GM12878 (cell line): ENCODE results near the gene LGI4. TPM values are rescaled to one million over a fixed set of nuclear protein-coding genes. Genes with fewer than 3 reads are reported as not detected.
A peak's percentile ranks its signal among the peaks of the same experiment; 100 is the strongest.

Experiments
- ASH2L ChIP-seq: fragments of 300-600, 200-600 bp; sonication (generic); IDR thresholded peaks from 2 replicates; pipeline ENCODE4 v1.6.1; 2017; ENCODE audit warnings: low read depth, mild to moderate bottlenecking, borderline replicate concordance
- CHD1 ChIP-seq: IDR thresholded peaks from 2 replicates; pipeline ENCODE4 v1.6.1; 2012; ENCODE audit warnings: low read depth, low read length, improper control_type of control experiment
- DPF2 ChIP-seq: fragments of 450-650 bp; IDR thresholded peaks from 2 replicates; pipeline ENCODE4 v1.6.1; 2017; ENCODE audit warnings: mild to moderate bottlenecking
- EED ChIP-seq: sonication (generic); IDR thresholded peaks from 2 replicates; pipeline ENCODE4 v1.6.1; 2016; ENCODE audit warnings: antibody characterized with exemption, low read depth
- FOXK2 ChIP-seq: fragments of 450-650 bp; IDR thresholded peaks from 2 replicates; pipeline ENCODE4 v1.6.1; 2017; ENCODE audit warnings: mild to moderate bottlenecking, moderate library complexity
- GATAD2B ChIP-seq: fragments of 450-650 bp; conservative IDR thresholded peaks from 2 replicates; pipeline ENCODE4 v1.6.1; 2017; ENCODE audit warnings: low read depth, mild to moderate bottlenecking, moderate library complexity
- HDAC2 ChIP-seq: fragments of 200-600 bp; sonication (generic); IDR thresholded peaks from 2 replicates; pipeline ENCODE4 v1.6.1; 2017
- MTA3 ChIP-seq: IDR thresholded peaks from 2 replicates; pipeline ENCODE4 v1.6.1; 2012; ENCODE audit warnings: low read length, inconsistent platforms, borderline replicate concordance
- MYC ChIP-seq: IDR thresholded peaks from 2 replicates; pipeline ENCODE4 v1.6.1; 2011; ENCODE audit warnings: mild to moderate bottlenecking, low read length, moderate library complexity, inconsistent platforms; ENCODE audit not compliant: insufficient read depth, insufficient replicate concordance, insufficient read length, severe bottlenecking
- NBN ChIP-seq: fragments of 450-650 bp; IDR thresholded peaks from 2 replicates; pipeline ENCODE4 v1.6.1; 2016
- NFXL1 ChIP-seq: fragments of 450-650 bp; IDR thresholded peaks from 2 replicates; pipeline ENCODE4 v1.6.1; 2017; ENCODE audit warnings: antibody characterized with exemption, mild to moderate bottlenecking, borderline replicate concordance
- NFYB ChIP-seq: IDR thresholded peaks from 2 replicates; pipeline ENCODE4 v1.6.1; 2011; ENCODE audit warnings: low read depth, mild to moderate bottlenecking, low read length, improper control_type of control experiment, moderate library complexity; ENCODE audit not compliant: insufficient read depth
- POLR2A ChIP-seq: IDR thresholded peaks from 2 replicates; pipeline ENCODE4 v1.6.1; 2011; ENCODE audit warnings: low read depth, mild to moderate bottlenecking, low read length
- SREBF1 ChIP-seq: IDR thresholded peaks from 2 replicates; pipeline ENCODE4 v1.6.1; 2012; ENCODE audit warnings: mild to moderate bottlenecking, low read length
- SRF ChIP-seq, 2 experiments: IDR thresholded peaks; 2 replicates each; pipeline ENCODE4 v1.6.1; 2011; ENCODE audit warnings: low read depth in 2 of 2, low read length in 2 of 2, mild to moderate bottlenecking in 1 of 2, moderate library complexity in 1 of 2
- TCF3 ChIP-seq: IDR thresholded peaks from 2 replicates; pipeline ENCODE4 v1.6.1; 2012; ENCODE audit warnings: low read depth, mild to moderate bottlenecking, low read length, borderline replicate concordance; ENCODE audit not compliant: insufficient read depth
- TCF7 ChIP-seq: IDR thresholded peaks from 2 replicates; pipeline ENCODE4 v1.6.1; 2014; ENCODE audit warnings: antibody characterized with exemption, borderline replicate concordance
- ZNF622 ChIP-seq: fragments of 450-650 bp; IDR thresholded peaks from 2 replicates; pipeline ENCODE4 v1.6.1; 2017; ENCODE audit warnings: mild to moderate bottlenecking, inconsistent platforms
- polyA plus RNA-seq, 11 experiments: library from polyadenylated mRNA; depleted of rRNA in 4 of 11; unstranded in 6 of 11; stranded (reverse) in 5 of 11; fragments of >200 nt; fragmentation: Nextera tagmentation in 4 of 11; fragmentation: Illumina TruSeq in 1 of 11; extraction: Ambion mirVana in 4 of 11; extraction: Trizol in 1 of 11; gene quantifications; 1 replicate in 1 of 11; 2 replicates in 10 of 11; pipeline versions ENCODE4 v1.2.1 to v1.2.3, GENCODE V29; 2011 to 2016; ENCODE audit warnings: inconsistent platforms in 2 of 11, missing spikeins in 2 of 11, low read depth in 1 of 11
- total RNA-seq, 4 experiments: library from RNA; depleted of rRNA in 3 of 4; stranded (reverse); fragments of >200 nt in 3 of 4; fragmentation: Illumina TruSeq in 1 of 4; extraction: Trizol in 1 of 4; gene quantifications; 2 replicates each; pipeline versions ENCODE4 v1.2.1 to v1.2.3, GENCODE V29; 2013 to 2021
- TF ChIP-seq, protein P1 (sequence below): IDR thresholded peaks from 2 replicates; pipeline ENCODE4 v1.6.1; 2012; ENCODE audit warnings: low read length, inconsistent platforms
- TF ChIP-seq, protein P2 (sequence below): fragments of 450-650 bp; IDR thresholded peaks from 2 replicates; pipeline ENCODE4 v1.6.1; 2017; ENCODE audit warnings: mild to moderate bottlenecking, low read depth, inconsistent platforms; ENCODE audit not compliant: poor library complexity, severe bottlenecking
- TF ChIP-seq, protein P3 (sequence below): fragments of 450-650 bp; IDR thresholded peaks from 2 replicates; pipeline ENCODE4 v1.6.1; 2016; ENCODE audit warnings: mild to moderate bottlenecking
- TF ChIP-seq, protein P4 (sequence below): IDR thresholded peaks from 2 replicates; pipeline ENCODE4 v1.6.1; 2012; ENCODE audit warnings: mild to moderate bottlenecking, low read depth, low read length

LGI4 gene
- total and polyA plus RNA-seq, 10 of the 15 experiments (the other 5 are each of a cell fraction or from before 2014, with no cell fraction given) = 0.11 TPM; not detected in 9

DNA sequence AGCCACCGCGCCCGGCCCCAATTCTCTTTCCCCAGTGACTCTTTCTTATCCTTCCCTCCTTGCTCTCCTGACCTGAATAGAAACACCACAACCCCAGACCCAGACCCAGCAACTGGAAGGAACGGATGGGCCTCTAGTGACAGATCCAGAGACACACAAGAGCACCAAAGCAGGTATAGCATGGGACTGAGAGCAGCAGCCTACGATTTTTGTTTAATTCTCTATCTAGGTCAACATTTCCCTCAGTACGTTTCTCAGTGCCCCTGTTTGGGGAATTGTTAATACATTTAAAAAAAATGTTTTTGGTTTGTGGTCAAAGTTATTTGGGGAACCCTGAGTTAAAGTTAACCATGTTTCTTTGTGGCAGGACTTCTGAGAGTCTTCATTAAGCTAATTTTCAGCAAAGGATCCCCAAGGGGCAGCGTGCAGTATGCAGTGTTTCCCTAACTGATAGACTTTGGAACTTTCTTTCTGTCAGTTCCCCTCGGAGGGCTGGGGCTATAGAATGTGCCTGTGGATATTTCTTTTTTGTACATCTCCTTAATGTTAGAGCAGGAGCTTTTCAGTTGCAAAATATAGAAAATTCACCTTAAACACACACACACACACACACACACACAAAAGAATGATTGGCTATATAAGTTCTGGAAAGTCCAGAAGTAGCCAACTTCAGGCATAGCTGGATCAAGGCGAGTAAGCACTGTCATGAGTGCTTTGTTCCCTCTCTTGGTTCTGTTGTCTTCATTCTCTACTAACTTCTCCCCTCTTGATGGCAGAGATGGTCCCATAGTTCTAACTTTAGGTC lies 26.0 kb upstream of the LGI4 start (continued):
- TF ChIP-seq, protein P1, sequence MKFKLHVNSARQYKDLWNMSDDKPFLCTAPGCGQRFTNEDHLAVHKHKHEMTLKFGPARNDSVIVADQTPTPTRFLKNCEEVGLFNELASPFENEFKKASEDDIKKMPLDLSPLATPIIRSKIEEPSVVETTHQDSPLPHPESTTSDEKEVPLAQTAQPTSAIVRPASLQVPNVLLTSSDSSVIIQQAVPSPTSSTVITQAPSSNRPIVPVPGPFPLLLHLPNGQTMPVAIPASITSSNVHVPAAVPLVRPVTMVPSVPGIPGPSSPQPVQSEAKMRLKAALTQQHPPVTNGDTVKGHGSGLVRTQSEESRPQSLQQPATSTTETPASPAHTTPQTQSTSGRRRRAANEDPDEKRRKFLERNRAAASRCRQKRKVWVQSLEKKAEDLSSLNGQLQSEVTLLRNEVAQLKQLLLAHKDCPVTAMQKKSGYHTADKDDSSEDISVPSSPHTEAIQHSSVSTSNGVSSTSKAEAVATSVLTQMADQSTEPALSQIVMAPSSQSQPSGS = no peak
- TF ChIP-seq MTA3 = no peak
- no peak for TF ChIP-seq TCF3
- TF ChIP-seq MYC = no peak
- no peak for TF ChIP-seq NFXL1
- TF ChIP-seq SREBF1 = no peak
- no peak for TF ChIP-seq NFYB
- TF ChIP-seq FOXK2 = no peak
- TF ChIP-seq DPF2 = 0 out of 2 replicates have a peak, but pooled peaks have one; percentile 14
- no peak for TF ChIP-seq ZNF622
- TF ChIP-seq, protein P2, sequence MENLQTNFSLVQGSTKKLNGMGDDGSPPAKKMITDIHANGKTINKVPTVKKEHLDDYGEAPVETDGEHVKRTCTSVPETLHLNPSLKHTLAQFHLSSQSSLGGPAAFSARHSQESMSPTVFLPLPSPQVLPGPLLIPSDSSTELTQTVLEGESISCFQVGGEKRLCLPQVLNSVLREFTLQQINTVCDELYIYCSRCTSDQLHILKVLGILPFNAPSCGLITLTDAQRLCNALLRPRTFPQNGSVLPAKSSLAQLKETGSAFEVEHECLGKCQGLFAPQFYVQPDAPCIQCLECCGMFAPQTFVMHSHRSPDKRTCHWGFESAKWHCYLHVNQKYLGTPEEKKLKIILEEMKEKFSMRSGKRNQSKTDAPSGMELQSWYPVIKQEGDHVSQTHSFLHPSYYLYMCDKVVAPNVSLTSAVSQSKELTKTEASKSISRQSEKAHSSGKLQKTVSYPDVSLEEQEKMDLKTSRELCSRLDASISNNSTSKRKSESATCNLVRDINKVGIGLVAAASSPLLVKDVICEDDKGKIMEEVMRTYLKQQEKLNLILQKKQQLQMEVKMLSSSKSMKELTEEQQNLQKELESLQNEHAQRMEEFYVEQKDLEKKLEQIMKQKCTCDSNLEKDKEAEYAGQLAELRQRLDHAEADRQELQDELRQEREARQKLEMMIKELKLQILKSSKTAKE = peak; percentile 51
- TF ChIP-seq, protein P3, sequence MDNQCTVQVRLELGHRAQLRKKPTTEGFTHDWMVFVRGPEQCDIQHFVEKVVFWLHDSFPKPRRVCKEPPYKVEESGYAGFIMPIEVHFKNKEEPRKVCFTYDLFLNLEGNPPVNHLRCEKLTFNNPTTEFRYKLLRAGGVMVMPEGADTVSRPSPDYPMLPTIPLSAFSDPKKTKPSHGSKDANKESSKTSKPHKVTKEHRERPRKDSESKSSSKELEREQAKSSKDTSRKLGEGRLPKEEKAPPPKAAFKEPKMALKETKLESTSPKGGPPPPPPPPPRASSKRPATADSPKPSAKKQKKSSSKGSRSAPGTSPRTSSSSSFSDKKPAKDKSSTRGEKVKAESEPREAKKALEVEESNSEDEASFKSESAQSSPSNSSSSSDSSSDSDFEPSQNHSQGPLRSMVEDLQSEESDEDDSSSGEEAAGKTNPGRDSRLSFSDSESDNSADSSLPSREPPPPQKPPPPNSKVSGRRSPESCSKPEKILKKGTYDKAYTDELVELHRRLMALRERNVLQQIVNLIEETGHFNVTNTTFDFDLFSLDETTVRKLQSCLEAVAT = peak; percentile 72
- 0 out of 2 replicates have a peak, but pooled peaks have one; percentile 30 for TF ChIP-seq GATAD2B
- no peak for TF ChIP-seq TCF7
- no peak for TF ChIP-seq EED
- no peak for TF ChIP-seq ASH2L
- TF ChIP-seq, protein P4, sequence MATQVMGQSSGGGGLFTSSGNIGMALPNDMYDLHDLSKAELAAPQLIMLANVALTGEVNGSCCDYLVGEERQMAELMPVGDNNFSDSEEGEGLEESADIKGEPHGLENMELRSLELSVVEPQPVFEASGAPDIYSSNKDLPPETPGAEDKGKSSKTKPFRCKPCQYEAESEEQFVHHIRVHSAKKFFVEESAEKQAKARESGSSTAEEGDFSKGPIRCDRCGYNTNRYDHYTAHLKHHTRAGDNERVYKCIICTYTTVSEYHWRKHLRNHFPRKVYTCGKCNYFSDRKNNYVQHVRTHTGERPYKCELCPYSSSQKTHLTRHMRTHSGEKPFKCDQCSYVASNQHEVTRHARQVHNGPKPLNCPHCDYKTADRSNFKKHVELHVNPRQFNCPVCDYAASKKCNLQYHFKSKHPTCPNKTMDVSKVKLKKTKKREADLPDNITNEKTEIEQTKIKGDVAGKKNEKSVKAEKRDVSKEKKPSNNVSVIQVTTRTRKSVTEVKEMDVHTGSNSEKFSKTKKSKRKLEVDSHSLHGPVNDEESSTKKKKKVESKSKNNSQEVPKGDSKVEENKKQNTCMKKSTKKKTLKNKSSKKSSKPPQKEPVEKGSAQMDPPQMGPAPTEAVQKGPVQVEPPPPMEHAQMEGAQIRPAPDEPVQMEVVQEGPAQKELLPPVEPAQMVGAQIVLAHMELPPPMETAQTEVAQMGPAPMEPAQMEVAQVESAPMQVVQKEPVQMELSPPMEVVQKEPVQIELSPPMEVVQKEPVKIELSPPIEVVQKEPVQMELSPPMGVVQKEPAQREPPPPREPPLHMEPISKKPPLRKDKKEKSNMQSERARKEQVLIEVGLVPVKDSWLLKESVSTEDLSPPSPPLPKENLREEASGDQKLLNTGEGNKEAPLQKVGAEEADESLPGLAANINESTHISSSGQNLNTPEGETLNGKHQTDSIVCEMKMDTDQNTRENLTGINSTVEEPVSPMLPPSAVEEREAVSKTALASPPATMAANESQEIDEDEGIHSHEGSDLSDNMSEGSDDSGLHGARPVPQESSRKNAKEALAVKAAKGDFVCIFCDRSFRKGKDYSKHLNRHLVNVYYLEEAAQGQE = no peak
- TF ChIP-seq NBN = 0 out of 2 replicates have a peak, but pooled peaks have one; percentile 34
- TF ChIP-seq SRF (IDR thresholded peaks at IDR 0.05; ENCODE audit: low read depth in 2 of 2, low read length in 2 of 2) = no peak
- no peak for TF ChIP-seq HDAC2
- TF ChIP-seq CHD1 = no peak
- TF ChIP-seq POLR2A = no peak
